Measurements from ENCODE around the gene SMG9. TPM values are rescaled to one million over a fixed set of nuclear protein-coding genes. Genes with fewer than 3 reads are reported as not detected.

Gene SMG9
- total and polyA plus RNA-seq, 2 donors (not counting 1 experiment from before 2014, with no cell fraction given) = 6.0 to 6.1 TPM

DNA sequence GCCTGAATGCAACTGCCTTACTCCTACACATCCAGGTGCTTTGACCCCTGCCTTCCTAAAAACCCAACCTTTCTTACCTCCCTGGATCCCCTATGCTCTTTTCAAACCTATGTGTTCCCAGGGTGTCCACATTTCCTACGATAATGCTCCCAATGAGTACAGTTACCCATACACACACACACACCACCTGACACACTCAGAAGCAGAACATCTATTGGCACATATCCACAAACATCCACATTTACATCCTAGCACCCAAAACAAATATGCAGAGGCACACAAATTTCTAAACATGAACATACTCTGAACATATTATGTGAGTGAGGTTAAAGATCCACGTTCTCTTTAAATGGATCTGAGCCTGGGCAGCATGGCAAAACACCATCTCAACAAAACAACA lies 62.4 kb downstream of the SMG9 start:
- peaks cover 3% of the 10 kb centered on the region for H3K27me3 ChIP-seq (ENCODE audit: control insufficient read depth, insufficient read depth, low read length)
- H3K4me1 ChIP-seq (ENCODE audit: control insufficient read depth, extremely low read depth, insufficient read depth, low read length) = no peaks in the 10 kb centered on the region
- H3K9ac ChIP-seq (ENCODE audit: insufficient read depth, low read length) = no peak overlapping the region
- H2AFZ ChIP-seq (ENCODE audit: low read length) = no peak overlapping the region
- H3K79me2 ChIP-seq (ENCODE audit: control insufficient read depth, insufficient read depth, low read length) = no peaks in the 10 kb centered on the region
- no peak overlapping the region for H3K4me3 ChIP-seq (replicated peaks in 1 of 4; ENCODE audit: control extremely low read depth in 1 of 4, insufficient read depth in 1 of 4, low read depth in 3 of 4, low read length in 4 of 4)
- no peaks in the 10 kb centered on the region for H3K36me3 ChIP-seq (ENCODE audit: control insufficient read depth, insufficient read depth, low read length)
- no peak for TF ChIP-seq EZH2 (IDR thresholded peaks at IDR 0.05; ENCODE audit: low read length, missing control alignments)
- TF ChIP-seq, protein P1, sequence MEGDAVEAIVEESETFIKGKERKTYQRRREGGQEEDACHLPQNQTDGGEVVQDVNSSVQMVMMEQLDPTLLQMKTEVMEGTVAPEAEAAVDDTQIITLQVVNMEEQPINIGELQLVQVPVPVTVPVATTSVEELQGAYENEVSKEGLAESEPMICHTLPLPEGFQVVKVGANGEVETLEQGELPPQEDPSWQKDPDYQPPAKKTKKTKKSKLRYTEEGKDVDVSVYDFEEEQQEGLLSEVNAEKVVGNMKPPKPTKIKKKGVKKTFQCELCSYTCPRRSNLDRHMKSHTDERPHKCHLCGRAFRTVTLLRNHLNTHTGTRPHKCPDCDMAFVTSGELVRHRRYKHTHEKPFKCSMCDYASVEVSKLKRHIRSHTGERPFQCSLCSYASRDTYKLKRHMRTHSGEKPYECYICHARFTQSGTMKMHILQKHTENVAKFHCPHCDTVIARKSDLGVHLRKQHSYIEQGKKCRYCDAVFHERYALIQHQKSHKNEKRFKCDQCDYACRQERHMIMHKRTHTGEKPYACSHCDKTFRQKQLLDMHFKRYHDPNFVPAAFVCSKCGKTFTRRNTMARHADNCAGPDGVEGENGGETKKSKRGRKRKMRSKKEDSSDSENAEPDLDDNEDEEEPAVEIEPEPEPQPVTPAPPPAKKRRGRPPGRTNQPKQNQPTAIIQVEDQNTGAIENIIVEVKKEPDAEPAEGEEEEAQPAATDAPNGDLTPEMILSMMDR (conservative IDR thresholded peaks at IDR 0.05 in 1 of 2, IDR thresholded peaks at IDR 0.05 in 1 of 2; ENCODE audit: low read depth in 1 of 2, low read length in 2 of 2) = no peak
- H3K4me2 ChIP-seq (ENCODE audit: extremely low read depth, insufficient read depth, low read length) = no peak overlapping the region
- no peak overlapping the region for H3K27ac ChIP-seq (ENCODE audit: insufficient read depth, low read length)
- no peaks in the 10 kb centered on the region for H4K20me1 ChIP-seq (ENCODE audit: control insufficient read depth, extremely low read depth, insufficient read depth, low read length)
- H3K9me3 ChIP-seq (ENCODE audit: control insufficient read depth, insufficient read depth, low read depth, low read length) = no peaks in the 10 kb centered on the region
- no peak for DNase-seq (ENCODE audit: low read depth in 2 of 2)

DNA sequence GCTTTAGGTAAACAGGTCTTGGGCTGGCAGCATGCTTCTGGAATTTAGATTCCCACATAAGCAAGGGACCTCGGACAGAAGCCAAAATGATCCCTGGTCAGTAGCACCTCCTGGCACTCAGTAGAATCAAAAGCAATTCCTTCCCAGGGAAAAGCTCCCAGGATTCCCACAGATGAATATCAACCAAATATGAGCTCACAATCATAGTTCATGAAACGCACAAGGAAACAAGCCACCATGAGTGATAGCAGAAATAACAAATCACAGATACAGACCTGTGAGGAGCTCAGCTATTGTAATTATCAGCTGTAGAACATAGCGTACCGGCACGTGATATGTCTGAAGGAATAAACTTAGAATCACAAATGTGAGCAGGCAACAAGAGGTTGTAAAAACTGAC lies 63.0 kb downstream of the SMG9 start:
- Histone ChIP-seq H3K36me3 (ENCODE audit: control insufficient read depth, insufficient read depth, low read length) (no peaks in the 10 kb centered on the region), H3K4me3 (replicated peaks in 1 of 4; ENCODE audit: control extremely low read depth in 1 of 4, insufficient read depth in 1 of 4, low read depth in 3 of 4, low read length in 4 of 4) (no peak overlapping the region), H3K79me2 (ENCODE audit: control insufficient read depth, insufficient read depth, low read length) (no peaks in the 10 kb centered on the region), H2AFZ (ENCODE audit: low read length) (no peak overlapping the region), H4K20me1 (ENCODE audit: control insufficient read depth, extremely low read depth, insufficient read depth, low read length) (no peaks in the 10 kb centered on the region), H3K27me3 (ENCODE audit: control insufficient read depth, insufficient read depth, low read length) (no peaks in the 10 kb centered on the region), H3K9ac (ENCODE audit: insufficient read depth, low read length) (no peak overlapping the region), H3K4me2 (ENCODE audit: extremely low read depth, insufficient read depth, low read length) (no peak overlapping the region), H3K9me3 (ENCODE audit: control insufficient read depth, insufficient read depth, low read depth, low read length) (no peaks in the 10 kb centered on the region), H3K4me1 (ENCODE audit: control insufficient read depth, extremely low read depth, insufficient read depth, low read length) (no peaks in the 10 kb centered on the region), H3K27ac (ENCODE audit: insufficient read depth, low read length) (no peak overlapping the region)
- TF ChIP-seq, protein P1 (conservative IDR thresholded peaks at IDR 0.05 in 1 of 2, IDR thresholded peaks at IDR 0.05 in 1 of 2; ENCODE audit: low read depth in 1 of 2, low read length in 2 of 2) = no peak
- no peak for TF ChIP-seq EZH2 (IDR thresholded peaks at IDR 0.05; ENCODE audit: low read length, missing control alignments)
- DNase-seq (ENCODE audit: low read depth in 2 of 2) = no peak

DNA sequence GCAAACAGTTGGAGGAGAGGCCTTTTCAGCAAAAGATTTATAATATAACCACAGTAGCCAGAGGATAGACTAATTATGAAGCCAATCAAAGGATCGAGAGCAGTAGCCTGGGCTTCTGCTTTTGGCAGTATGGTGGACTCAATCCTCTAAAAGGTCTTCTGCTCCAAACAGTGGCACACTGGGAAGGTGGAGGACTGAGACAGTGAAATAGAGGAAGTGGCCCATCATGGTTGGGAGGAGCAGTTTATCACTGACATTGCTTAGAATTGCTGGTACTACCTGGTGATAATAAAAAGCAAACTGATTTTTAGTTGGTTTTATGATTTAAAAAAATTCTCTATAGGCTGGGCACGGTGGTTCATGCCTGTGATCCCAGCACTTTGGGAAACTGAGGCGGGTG lies 63.9 kb downstream of the SMG9 start:
- Histone ChIP-seq H3K36me3 (ENCODE audit: control insufficient read depth, insufficient read depth, low read length) (no peaks in the 10 kb centered on the region), H3K79me2 (ENCODE audit: control insufficient read depth, insufficient read depth, low read length) (no peaks in the 10 kb centered on the region), H3K27ac (ENCODE audit: insufficient read depth, low read length) (no peak overlapping the region), H3K4me1 (ENCODE audit: control insufficient read depth, extremely low read depth, insufficient read depth, low read length) (no peaks in the 10 kb centered on the region), H3K4me2 (ENCODE audit: extremely low read depth, insufficient read depth, low read length) (no peak overlapping the region), H3K27me3 (ENCODE audit: control insufficient read depth, insufficient read depth, low read length) (no peaks in the 10 kb centered on the region), H4K20me1 (ENCODE audit: control insufficient read depth, extremely low read depth, insufficient read depth, low read length) (no peaks in the 10 kb centered on the region), H3K4me3 (replicated peaks in 1 of 4; ENCODE audit: control extremely low read depth in 1 of 4, insufficient read depth in 1 of 4, low read depth in 3 of 4, low read length in 4 of 4) (no peak overlapping the region), H2AFZ (ENCODE audit: low read length) (no peak overlapping the region), H3K9ac (ENCODE audit: insufficient read depth, low read length) (no peak overlapping the region), H3K9me3 (ENCODE audit: control insufficient read depth, insufficient read depth, low read depth, low read length) (no peaks in the 10 kb centered on the region)
- DNase-seq (ENCODE audit: low read depth in 2 of 2) = no peak
- TF ChIP-seq, protein P1 (conservative IDR thresholded peaks at IDR 0.05 in 1 of 2, IDR thresholded peaks at IDR 0.05 in 1 of 2; ENCODE audit: low read depth in 1 of 2, low read length in 2 of 2) = no peak
- no peak for TF ChIP-seq EZH2 (IDR thresholded peaks at IDR 0.05; ENCODE audit: low read length, missing control alignments)

Data from fibroblast of lung (primary cell).